GM18519 (cell line): Measurements from ENCODE around the gene GALT.

ENCODE experiments used
- ATAC-seq: cut with Tn5 transposase; IDR thresholded peaks from one replicate; pipeline ENCODE4 v1.9.1; 2021; ENCODE audit warnings: mild to moderate bottlenecking, moderate library complexity; ENCODE audit not compliant: unreplicated experiment, low FRiP score

GALT gene

DNA sequence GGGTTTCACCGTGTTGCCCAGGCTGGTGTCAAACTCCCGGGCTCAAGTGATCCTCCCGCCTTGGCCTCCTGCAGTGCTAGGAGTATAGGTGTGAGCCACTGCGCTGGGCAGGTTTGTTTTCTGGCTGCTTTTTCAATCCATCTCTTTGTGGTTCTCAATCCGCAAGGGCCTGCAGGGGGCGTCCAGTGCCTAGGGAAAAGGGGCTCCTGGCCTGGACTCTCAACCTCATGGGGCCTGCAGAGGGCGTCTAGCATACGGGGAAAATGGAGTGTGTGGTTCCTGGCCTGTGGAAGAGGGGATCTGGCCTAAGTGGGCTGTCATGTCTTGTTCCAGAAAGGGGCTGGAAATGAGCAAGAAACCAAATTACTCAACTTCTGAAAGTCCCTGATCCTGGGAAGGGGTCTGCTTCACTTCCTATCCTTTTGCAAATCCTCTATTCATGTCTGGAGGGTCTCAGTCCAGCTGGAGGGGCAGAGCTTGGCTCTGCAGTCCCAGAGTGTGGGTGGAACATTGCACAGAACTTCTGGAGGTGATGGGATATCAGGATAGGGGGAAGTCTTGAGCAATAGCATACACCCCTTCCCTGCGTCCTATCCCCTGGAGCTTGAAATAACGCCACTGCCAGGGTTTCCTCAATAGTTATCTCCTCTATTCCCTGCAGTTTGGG, 28.7 kb downstream of the GALT start:
- no peak for ATAC-seq

- no peak for ATAC-seq
Measured at GRCh38 chr9:34675869-34676268, 29.4 kb downstream of the GALT start.

- no peak for ATAC-seq
Measured at GRCh38 chr9:34684145-34684544, 37.7 kb downstream of the GALT start.

DNA sequence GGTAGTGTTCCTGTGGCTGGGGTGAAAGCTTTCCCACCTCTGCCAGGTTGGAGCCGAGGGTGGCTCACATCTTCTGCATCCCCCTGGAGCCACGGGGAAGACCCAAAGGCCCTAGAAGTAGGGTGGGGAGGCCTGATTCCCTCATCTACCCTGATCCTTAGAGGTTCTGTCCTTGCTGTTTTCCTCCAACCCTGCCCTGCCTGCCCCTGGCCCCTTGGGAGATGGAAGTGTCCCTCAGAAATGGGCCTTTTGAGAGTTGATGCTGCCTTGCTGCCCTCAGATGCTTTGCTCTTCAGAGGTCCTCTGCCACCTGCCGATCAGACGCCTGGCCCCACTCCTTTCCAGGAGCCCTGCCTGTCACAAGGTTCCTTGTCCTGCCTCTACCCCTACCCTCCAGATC, 38.3 kb downstream of the GALT start:
- no peak for ATAC-seq

- ATAC-seq = no peak
Measured at GRCh38 chr9:34685591-34685990, 39.1 kb downstream of the GALT start.

- no peak for ATAC-seq
Measured at GRCh38 chr9:34686231-34686630, 39.8 kb downstream of the GALT start.

DNA sequence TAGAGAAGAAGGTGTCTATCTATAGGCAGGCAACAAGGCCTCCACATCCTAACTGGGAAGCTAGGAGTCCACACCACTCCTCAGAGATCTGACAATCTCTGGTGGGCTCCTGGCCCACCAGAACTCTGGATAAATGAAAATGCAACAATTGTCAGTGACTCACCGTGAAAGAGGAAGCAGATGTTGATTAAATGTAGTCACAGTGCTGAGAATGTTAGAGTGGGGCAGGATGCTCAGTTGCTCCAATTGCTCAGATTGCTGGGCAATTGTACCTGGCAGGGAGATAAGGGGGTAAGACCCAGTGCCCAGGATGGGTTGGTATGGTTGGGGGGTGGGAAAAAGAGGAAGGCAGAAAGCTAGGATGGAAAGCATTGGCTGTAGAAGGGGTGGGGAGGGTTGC, 40.3 kb downstream of the GALT start:
- no peak for ATAC-seq

- no peak for ATAC-seq
Measured at GRCh38 chr9:34687276-34688030, 41.0 kb downstream of the GALT start.

DNA sequence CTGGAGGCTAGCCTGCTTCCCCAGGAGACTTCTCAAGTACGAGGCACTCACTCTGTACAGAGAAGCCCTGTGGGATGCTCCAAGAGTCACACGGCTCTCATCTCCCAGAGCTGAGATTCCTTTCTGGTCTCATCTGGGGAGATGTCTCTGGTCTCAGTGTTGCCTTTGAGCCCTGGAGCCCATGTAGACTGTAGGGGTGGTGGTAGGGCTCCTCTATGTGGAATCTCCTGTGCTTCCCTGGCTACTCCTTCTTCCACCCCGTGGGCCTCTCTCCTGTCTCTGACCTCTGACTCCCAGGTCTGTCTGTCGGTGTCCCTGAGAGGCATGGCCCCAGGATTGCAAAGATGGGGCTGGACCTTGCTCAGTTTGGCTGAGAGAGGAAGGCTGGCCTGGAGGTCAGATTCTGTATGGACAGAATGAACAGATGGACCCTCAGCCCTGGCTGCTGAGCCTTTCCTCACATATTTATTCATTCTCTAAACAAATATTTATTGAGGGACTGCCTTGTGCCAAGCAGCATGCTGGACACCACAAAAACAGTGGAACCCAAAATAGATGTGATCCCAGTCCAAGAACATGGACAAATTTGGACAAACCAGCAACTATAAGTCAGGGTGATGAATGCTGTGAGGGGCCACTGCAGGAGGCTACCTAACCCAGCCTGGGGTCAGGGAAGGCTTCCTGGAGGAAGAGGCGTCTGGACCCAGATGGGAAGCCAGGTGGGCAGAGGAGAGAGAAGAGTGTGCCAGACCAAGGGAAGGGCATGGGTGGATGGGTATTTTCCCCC, 42.0 kb downstream of the GALT start:
- ATAC-seq = no peak

- no peak for ATAC-seq
Measured at GRCh38 chr9:34689116-34689470, 42.6 kb downstream of the GALT start.

DNA sequence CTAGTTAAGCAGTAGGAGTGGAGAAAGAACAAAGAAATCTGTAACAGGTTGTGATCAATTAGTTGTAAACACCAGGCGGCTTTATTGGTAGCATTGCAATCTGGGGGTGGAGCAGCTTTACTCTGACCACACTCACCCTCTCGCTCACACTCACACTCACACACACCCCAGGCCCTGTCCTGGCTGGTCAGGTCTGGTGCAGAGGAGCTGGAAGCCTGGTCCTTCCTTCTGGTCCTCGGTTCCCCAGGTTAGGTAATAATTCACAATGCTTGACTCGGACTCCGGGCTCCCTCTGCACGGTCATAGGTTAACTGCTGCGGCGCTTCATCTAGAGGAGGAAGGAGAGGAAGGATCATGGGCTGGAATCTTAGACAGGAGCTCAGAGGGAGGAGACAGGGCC, 43.0 kb downstream of the GALT start:
- ATAC-seq = no peak

DNA sequence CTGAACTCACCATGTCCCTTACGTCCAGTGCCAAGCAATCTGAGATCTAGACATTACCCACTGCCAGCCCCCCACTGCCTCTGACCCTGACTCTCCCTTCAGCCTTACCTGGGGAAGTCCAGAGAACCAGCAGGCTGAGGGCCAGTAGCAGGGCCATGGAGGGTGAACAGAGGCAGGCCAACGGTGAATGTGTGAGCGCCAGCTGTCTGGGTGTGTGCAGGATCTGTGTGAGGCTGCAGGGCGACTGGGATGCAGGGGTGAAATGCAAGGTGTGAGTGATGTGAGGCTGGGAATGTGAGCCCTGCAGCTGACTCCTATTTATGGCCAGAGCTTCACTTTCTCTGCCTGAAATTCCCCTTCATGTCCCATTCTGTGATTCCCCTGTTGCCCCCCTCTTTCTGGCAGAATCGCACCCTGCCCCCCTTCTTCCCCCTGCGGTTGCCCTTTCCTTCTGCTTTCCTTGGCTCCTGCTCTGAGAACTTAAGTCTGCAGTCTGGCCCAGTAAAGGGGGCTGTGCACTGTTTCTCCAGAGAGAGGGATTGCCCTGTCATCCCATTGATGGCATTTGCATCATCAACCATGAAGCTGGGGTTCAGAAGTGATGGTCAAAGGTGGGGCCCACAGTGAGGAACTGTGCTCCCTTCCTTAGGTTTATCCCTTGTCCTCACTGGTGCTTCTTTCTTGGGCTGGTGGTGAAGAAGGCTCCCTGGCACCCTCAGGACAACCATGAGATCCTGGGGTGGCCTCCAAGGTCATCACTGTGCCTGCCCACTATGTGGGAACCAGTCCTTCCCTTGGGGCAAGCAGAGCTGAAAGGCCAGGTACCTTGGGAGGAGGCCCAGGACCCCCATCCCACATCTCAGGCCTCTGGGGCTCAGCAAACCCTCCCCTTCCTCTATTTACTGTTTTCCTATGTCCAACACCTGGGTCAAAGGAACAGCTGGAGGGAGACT, 44.8 kb downstream of the GALT start, which contains the start of gene CCL19:
TSS of gene CCL19 (minus strand) at position 294 of the 953 bp plus-strand sequence. CDS start at position 157, 137 bp downstream.
- no peak for ATAC-seq

DNA sequence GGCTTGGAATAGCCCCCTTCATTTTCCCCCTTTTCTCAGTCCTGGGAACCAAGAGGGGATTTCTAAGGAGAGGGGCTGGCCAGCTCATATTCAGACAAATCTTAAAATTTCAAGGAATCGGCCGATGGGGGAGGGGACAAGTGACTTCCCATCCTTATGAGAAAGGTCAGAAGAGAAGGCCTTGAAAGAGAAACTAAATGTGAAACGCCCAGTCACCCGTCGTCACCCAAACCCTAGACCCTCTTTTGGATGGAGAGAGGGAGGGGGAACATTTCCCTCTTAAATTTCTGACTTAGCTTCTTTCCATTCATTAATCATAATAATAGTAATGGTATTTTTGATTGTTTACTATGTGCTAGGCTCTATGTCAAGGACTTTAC, 45.5 kb downstream of the GALT start:
- ATAC-seq = no peak

DNA sequence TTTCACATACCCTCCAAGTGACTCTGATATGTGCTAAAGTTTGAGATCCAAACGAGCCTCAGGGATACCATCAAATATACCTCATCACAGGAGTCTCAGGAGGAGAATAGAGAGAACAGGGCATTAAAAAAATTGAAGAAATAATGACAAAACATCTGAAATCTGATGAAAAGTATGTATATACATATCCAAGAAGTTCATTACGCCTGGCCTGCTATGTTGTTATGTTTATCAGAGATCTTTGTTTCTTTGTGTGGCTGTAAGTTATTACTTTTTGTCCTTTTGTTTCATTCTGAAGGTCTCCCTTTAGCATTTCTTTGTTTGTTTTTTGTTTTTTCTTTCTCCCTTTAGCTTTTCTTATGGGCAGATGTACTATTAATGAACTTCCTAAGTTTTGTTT, 47.1 kb downstream of the GALT start:
- no peak for ATAC-seq

- no peak for ATAC-seq
Measured at GRCh38 chr9:34694811-34695210, 48.3 kb downstream of the GALT start.
